OCI-LY7 (cell line): ENCODE data around the gene PGAP6. TPM values are rescaled to one million over a fixed set of nuclear protein-coding genes. Genes with fewer than 3 reads are reported as not detected.

Experiments
- BruUV-seq: library from RNA; stranded (reverse); fragments of 400-500 nt; replicated peaks from 2 replicates; lab custom pipeline; 2021; lab: Mats Ljungman, UMichigan
- CTCF ChIA-PET: fragments of 300-600 bp; sonication (Branson Sonifier 250); formaldehyde crosslinking; loops from one replicate; lab custom pipeline; 2022; ENCODE audit warnings: antibody characterized with exemption; ENCODE audit not compliant: unreplicated experiment; lab: Charles Lee
- POLR2A ChIA-PET: fragments of 300-600 bp; sonication (Branson Sonifier 250); formaldehyde crosslinking; loops from one replicate; lab custom pipeline; 2022; ENCODE audit warnings: antibody characterized with exemption; lab: Charles Lee
- DNase-seq: peaks from one replicate; pipeline ENCODE4 v3.0.0-alpha.2; 2015; ENCODE audit warnings: low spot score
- H2AFZ ChIP-seq: fragments of 200-600 bp; sonication (generic), shearing (Covaris generic); 2 replicates; pipeline ENCODE4 v1.6.1; 2014; ENCODE audit warnings: mild to moderate bottlenecking, antibody characterized with exemption, low read length, moderate library complexity
- H3K27ac ChIP-seq: fragments of 200-600 bp; sonication (generic); 2 replicates; pipeline ENCODE4 v1.5.1; 2014; ENCODE audit warnings: mixed run types, low read depth, mild to moderate bottlenecking, moderate library complexity, low read length, inconsistent platforms; ENCODE audit not compliant: poor library complexity, severe bottlenecking
- H3K36me3 ChIP-seq: fragments of 200-600 bp; sonication (generic); 2 replicates; pipeline ENCODE4 v1.6.1; 2014; ENCODE audit warnings: mild to moderate bottlenecking, antibody characterized with exemption, low read length, moderate library complexity, mixed read lengths; ENCODE audit not compliant: insufficient read depth
- H3K4me1 ChIP-seq: fragments of 200-600 bp; sonication (generic); 2 replicates; pipeline ENCODE4 v1.5.1; 2014; ENCODE audit warnings: mild to moderate bottlenecking, low read length; ENCODE audit not compliant: insufficient read depth, poor library complexity, severe bottlenecking
- H3K4me2 ChIP-seq: fragments of 200-600 bp; sonication (generic); 2 replicates; pipeline ENCODE4 v1.6.1; 2014; ENCODE audit warnings: mild to moderate bottlenecking, low read length
- H3K4me3 ChIP-seq: fragments of 200-600 bp; sonication (generic); 2 replicates; pipeline ENCODE4 v1.5.1; 2014; ENCODE audit warnings: mild to moderate bottlenecking, low read depth, low read length; ENCODE audit not compliant: poor library complexity, severe bottlenecking
- H3K79me2 ChIP-seq: fragments of 200-600 bp; sonication (generic); 2 replicates; pipeline ENCODE4 v1.6.1; 2016; ENCODE audit warnings: low read depth, mild to moderate bottlenecking, low read length, moderate library complexity, mixed read lengths; ENCODE audit not compliant: insufficient read depth
- H3K9me2 ChIP-seq: fragments of 200-600 bp; sonication (generic); 2 replicates; pipeline ENCODE4 v1.6.1; 2016; ENCODE audit warnings: mild to moderate bottlenecking, low read length, mixed read lengths; ENCODE audit not compliant: insufficient read depth
- H3K9me3 ChIP-seq: fragments of 200-600 bp; sonication (generic); 2 replicates; pipeline ENCODE4 v1.6.1; 2014; ENCODE audit warnings: mild to moderate bottlenecking, mixed run types, low read length, mixed read lengths
- H4K20me1 ChIP-seq: fragments of 200-600 bp; sonication (generic); 2 replicates; pipeline ENCODE4 v1.6.1; 2014; ENCODE audit warnings: mild to moderate bottlenecking, antibody characterized with exemption, low read length, moderate library complexity, mixed read lengths; ENCODE audit not compliant: insufficient read depth
- EZH2phosphoT487 ChIP-seq: fragments of 200-600 bp; sonication (generic); IDR thresholded peaks from 2 replicates; pipeline ENCODE4 v1.6.1; 2018; ENCODE audit warnings: low read depth, borderline replicate concordance, mild to moderate bottlenecking, mixed run types, antibody characterized with exemption, low read length, moderate library complexity, mixed read lengths
- intact Hi-C: fragments of 100-400 bp; cut with micrococcal nuclease; formaldehyde crosslinking; loops from one replicate; pipeline ENCODE4 v1.10.0; 2022; ENCODE audit not compliant: unreplicated experiment
- total RNA-seq, 2 experiments: library from RNA; depleted of rRNA in 1 of 2; stranded (reverse); fragments of >200 nt in 1 of 2; shearing (Covaris generic) in 1 of 2; gene quantifications; 2 replicates each; pipeline ENCODE4 v1.2.3, GENCODE V29; 2014 to 2022
- TF ChIP-seq, protein P1 (sequence below): fragments of 200-600 bp; sonication (generic); conservative IDR thresholded peaks from 2 replicates; pipeline ENCODE4 v1.5.1; 2014; ENCODE audit warnings: mild to moderate bottlenecking, antibody characterized with exemption, low read length, moderate library complexity, mixed read lengths

Gene PGAP6
- total RNA-seq, 2 experiments from 2014 or later, result 41.2 to 50.6 TPM

DNA sequence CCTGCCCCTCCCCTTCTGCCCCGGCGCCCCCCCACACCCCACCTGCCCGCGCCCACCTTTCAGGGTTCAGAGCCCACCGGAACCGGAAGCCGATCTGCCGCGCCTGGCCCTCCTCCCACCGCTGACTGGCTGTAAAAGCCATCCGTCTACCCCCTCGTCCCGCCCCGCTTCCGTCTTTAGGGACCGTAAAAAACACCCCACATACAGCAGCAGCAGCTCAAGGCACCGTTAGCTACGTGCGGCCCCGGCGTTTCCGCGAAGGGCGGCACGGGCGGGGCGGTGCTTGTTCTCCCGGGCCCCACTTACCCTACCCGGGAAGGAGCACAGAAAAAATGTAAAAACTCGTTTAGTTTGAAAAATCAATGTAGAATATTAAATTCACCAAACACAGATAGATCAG, 11.3 kb downstream of the PGAP6 start, which contains the start of gene MRPL28:
Gene MRPL28 (minus strand): TSS at position 96 of the 400 bp plus-strand sequence. CDS start 320 bp downstream, outside the sequence.
- Histone ChIP-seq H2AFZ (peak within 1 kb of the TSS; percentile 32; the same call in 1 of the 2 replicates), H3K36me3 (peaks cover 56% of the 10 kb centered on the region)
- BruUV-seq, result no TSS peak

DNA sequence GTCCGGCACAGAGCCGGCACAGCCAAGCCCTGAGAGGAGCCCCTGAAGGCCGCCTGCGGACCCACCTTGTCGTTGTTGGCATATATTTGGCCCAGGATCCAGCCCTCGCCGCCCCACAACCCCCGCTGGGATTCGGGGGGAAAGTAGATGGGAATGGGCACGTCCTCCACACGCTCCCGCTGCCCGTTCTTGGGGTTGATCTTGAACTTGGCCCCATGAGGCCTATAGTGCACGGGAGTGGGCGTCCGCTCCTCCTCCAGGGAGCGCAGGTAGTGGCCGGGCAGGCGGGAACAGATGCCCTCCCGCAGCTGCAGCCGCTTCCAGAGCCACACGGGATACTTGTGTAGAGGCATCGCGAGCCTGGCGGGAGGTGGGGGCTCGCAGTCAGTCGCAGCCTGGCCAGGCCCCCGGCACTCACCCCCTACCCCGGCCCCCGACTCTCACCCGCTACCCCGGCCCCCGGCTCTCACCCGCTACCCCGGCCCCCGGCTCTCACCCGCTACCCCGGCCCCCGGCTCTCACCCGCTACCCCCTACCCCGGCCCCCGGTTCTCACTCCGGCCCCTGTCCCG, 11.8 kb downstream of the PGAP6 start:
- no peak overlapping the region for H3K27ac ChIP-seq
- ChIA-PET CTCF (no interaction called here), POLR2A (interaction anchor here (0.6 to 1.4 kb wide), 4 partner anchors 12 to 1454 kb away, joined by 3 to 10 read pairs (median 4); partner anchors contain the start of gene PGAP6)
- TF ChIP-seq EZH2phosphoT487, result no peak
- TF ChIP-seq, protein P1, sequence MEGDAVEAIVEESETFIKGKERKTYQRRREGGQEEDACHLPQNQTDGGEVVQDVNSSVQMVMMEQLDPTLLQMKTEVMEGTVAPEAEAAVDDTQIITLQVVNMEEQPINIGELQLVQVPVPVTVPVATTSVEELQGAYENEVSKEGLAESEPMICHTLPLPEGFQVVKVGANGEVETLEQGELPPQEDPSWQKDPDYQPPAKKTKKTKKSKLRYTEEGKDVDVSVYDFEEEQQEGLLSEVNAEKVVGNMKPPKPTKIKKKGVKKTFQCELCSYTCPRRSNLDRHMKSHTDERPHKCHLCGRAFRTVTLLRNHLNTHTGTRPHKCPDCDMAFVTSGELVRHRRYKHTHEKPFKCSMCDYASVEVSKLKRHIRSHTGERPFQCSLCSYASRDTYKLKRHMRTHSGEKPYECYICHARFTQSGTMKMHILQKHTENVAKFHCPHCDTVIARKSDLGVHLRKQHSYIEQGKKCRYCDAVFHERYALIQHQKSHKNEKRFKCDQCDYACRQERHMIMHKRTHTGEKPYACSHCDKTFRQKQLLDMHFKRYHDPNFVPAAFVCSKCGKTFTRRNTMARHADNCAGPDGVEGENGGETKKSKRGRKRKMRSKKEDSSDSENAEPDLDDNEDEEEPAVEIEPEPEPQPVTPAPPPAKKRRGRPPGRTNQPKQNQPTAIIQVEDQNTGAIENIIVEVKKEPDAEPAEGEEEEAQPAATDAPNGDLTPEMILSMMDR, result no peak
- intact Hi-C loops, result no loop called here
- H3K36me3 ChIP-seq, result peaks cover 54% of the 10 kb centered on the region
- peaks cover 12% of the 10 kb centered on the region for H3K4me1 ChIP-seq
- H2AFZ ChIP-seq, result no peak overlapping the region
- H3K9me3 ChIP-seq, result no peaks in the 10 kb centered on the region
- H3K4me3 ChIP-seq, result peak overlapping the region; percentile 51
- H3K9me2 ChIP-seq, result no peaks in the 10 kb centered on the region
- peak overlapping the region; percentile 50; the same call in 1 of the 2 replicates for H3K4me2 ChIP-seq
- DNase-seq, result no peak
- BruUV-seq, result no TSS peak
- no peaks in the 10 kb centered on the region for H3K79me2 ChIP-seq
- H4K20me1 ChIP-seq, result no peaks in the 10 kb centered on the region

More for the DNA sequence above, 11.3 kb downstream of the PGAP6 start, which contains the start of gene MRPL28:
- ChIA-PET POLR2A (interaction anchor here (0.5 to 1.4 kb wide), 6 partner anchors 12 to 1454 kb away, joined by 3 to 10 read pairs (median 4); partner anchors contain the start of gene PGAP6), CTCF (interaction anchor here (0.6 kb wide), 1 partner anchor 1237 kb away, joined by 4 read pairs; no protein-coding TSS in a partner anchor)
- Histone ChIP-seq H3K4me2 (peak within 1 kb of the TSS; percentile 56), H3K27ac (peak within 1 kb of the TSS; percentile 52), H4K20me1 (no peaks in the 10 kb centered on the region), H3K4me3 (peak within 1 kb of the TSS; percentile 51), H3K9me2 (no peaks in the 10 kb centered on the region), H3K9me3 (no peaks in the 10 kb centered on the region), H3K79me2 (no peaks in the 10 kb centered on the region), H3K4me1 (peaks cover 12% of the 10 kb centered on the region)
- peak; percentile 96 for DNase-seq
- TF ChIP-seq, protein P1, result no peak
- intact Hi-C loops, result no loop called here
